GM23338 (cell line): ENCODE measurements around the gene CUX1. TPM values are rescaled to one million over a fixed set of nuclear protein-coding genes. Genes with fewer than 3 reads are reported as not detected.

Source experiments
- ATAC-seq: fragments of 200-7000 bp; cut with Tn5 transposase; 3 replicates; pipeline ENCODE4 v1.9.1; 2020
- DNase-seq: peaks from one replicate; pipeline ENCODE4 v3.0.0-alpha.2; 2015; ENCODE audit warnings: low spot score
- H2AFZ ChIP-seq: fragments of 200-600 bp; sonication (generic); 2 replicates; pipeline ENCODE4 v1.8.0; 2016; ENCODE audit warnings: antibody characterized with exemption, mild to moderate bottlenecking, moderate library complexity
- H3F3A ChIP-seq: fragments of 200-600 bp; sonication (generic); replicated peaks from 2 replicates; pipeline ENCODE4 v1.8.0; 2017; ENCODE audit warnings: antibody characterized with exemption, mixed run types, low read depth
- H3K27ac ChIP-seq: fragments of 200-600 bp; sonication (generic); 2 replicates; pipeline ENCODE4 v1.6.1; 2016; ENCODE audit warnings: low read depth
- H3K27me3 ChIP-seq: fragments of 200-600 bp; sonication (generic); 2 replicates; pipeline ENCODE4 v1.8.0; 2016; ENCODE audit warnings: mild to moderate bottlenecking, mixed run types, moderate library complexity; ENCODE audit not compliant: insufficient read depth
- H3K36me3 ChIP-seq: fragments of 200-600 bp; sonication (generic); 2 replicates; pipeline ENCODE4 v1.8.0; 2016; ENCODE audit warnings: mild to moderate bottlenecking; ENCODE audit not compliant: insufficient read depth
- H3K4me1 ChIP-seq: fragments of 200-600 bp; sonication (generic); 2 replicates; pipeline ENCODE4 v1.8.0; 2016; ENCODE audit warnings: mild to moderate bottlenecking, moderate library complexity; ENCODE audit not compliant: insufficient read depth
- H3K4me2 ChIP-seq: fragments of 200-600 bp; sonication (generic); 2 replicates; pipeline ENCODE4 v1.7.1; 2017; ENCODE audit warnings: mixed run types
- H3K4me3 ChIP-seq: fragments of 200-600 bp; sonication (generic); 2 replicates; pipeline ENCODE4 v1.6.1; 2016; ENCODE audit warnings: mixed run types
- H3K79me2 ChIP-seq: fragments of 200-600 bp; sonication (generic); replicated peaks from 2 replicates; pipeline ENCODE4 v1.8.0; 2017; ENCODE audit warnings: mild to moderate bottlenecking; ENCODE audit not compliant: insufficient read depth
- H3K9me2 ChIP-seq: fragments of 200-600 bp; sonication (generic); 2 replicates; pipeline ENCODE4 v1.8.0; 2017; ENCODE audit not compliant: insufficient read depth
- H4K20me1 ChIP-seq: fragments of 200-600 bp; sonication (generic); replicated peaks from 2 replicates; pipeline ENCODE4 v1.8.0; 2017; ENCODE audit warnings: mild to moderate bottlenecking; ENCODE audit not compliant: insufficient read depth
- H3K27ac Mint-ChIP-seq: 2 replicates; pipeline ENCODE4 v1.8.0; 2020; ENCODE audit warnings: inconsistent platforms, mild to moderate bottlenecking, moderate library complexity, mixed read lengths
- H3K27me3 Mint-ChIP-seq: 3 replicates; pipeline ENCODE4 v1.8.0; 2022; ENCODE audit warnings: low read depth, mild to moderate bottlenecking, moderate library complexity, mixed read lengths, inconsistent platforms; ENCODE audit not compliant: insufficient read depth, poor library complexity
- H3K36me3 Mint-ChIP-seq: 3 replicates; pipeline ENCODE4 v1.8.0; 2021; ENCODE audit warnings: low read depth, mild to moderate bottlenecking, inconsistent platforms, moderate library complexity, mixed read lengths
- H3K4me1 Mint-ChIP-seq: 3 replicates; pipeline ENCODE4 v1.8.0; 2020; ENCODE audit warnings: mild to moderate bottlenecking, inconsistent platforms, mixed read lengths
- H3K4me3 Mint-ChIP-seq: 3 replicates; pipeline ENCODE4 v1.8.0; 2021; ENCODE audit warnings: moderate library complexity, mild to moderate bottlenecking, inconsistent platforms, mixed read lengths
- H3K9me3 Mint-ChIP-seq: 3 replicates; pipeline ENCODE4 v1.8.0; 2020; ENCODE audit warnings: moderate library complexity, mild to moderate bottlenecking, inconsistent platforms, mixed read lengths
- EZH2 ChIP-seq: fragments of 200-600 bp; sonication (generic); IDR thresholded peaks from one replicate; pipeline ENCODE4 v1.8.0; 2017; ENCODE audit warnings: antibody characterized with exemption, mild to moderate bottlenecking, low read depth; ENCODE audit not compliant: unreplicated experiment
- ZNF114 ChIP-seq: fragments of 250-450 bp; sonication (Bioruptor Pico); IDR thresholded peaks from 2 replicates; pipeline ENCODE4 v1.5.0; 2020; ENCODE audit warnings: mild to moderate bottlenecking, moderate library complexity
- polyA plus RNA-seq: library from polyadenylated mRNA; unstranded; fragments of >200 nt; fragmentation: Nextera tagmentation; extraction: Ambion mirVana; gene quantifications from 2 replicates; pipeline ENCODE4 v1.2.1, GENCODE V29; 2016
- total RNA-seq: library from RNA; depleted of rRNA; stranded (reverse); fragments of >200 nt; shearing (Covaris generic); gene quantifications from 2 replicates; pipeline ENCODE4 v1.2.3, GENCODE V29; 2014
- TF ChIP-seq, protein P1 (sequence below): fragments of 250-450 bp; sonication (Bioruptor Pico); IDR thresholded peaks from 2 replicates; pipeline ENCODE4 v1.5.0; 2020; ENCODE audit warnings: mild to moderate bottlenecking, moderate library complexity
- TF ChIP-seq, protein P2 (sequence below): IDR thresholded peaks from 2 replicates; pipeline ENCODE4 v1.6.1; 2016; ENCODE audit warnings: antibody characterized with exemption
- TF ChIP-seq, protein P3 (sequence below): IDR thresholded peaks from one replicate; pipeline ENCODE4 v1.6.1; 2018; ENCODE audit warnings: antibody characterized with exemption; ENCODE audit not compliant: unreplicated experiment

The CUX1 gene
- total and polyA plus RNA-seq, 2 experiments from 2014 or later, result 49.9 to 64.0 TPM

DNA sequence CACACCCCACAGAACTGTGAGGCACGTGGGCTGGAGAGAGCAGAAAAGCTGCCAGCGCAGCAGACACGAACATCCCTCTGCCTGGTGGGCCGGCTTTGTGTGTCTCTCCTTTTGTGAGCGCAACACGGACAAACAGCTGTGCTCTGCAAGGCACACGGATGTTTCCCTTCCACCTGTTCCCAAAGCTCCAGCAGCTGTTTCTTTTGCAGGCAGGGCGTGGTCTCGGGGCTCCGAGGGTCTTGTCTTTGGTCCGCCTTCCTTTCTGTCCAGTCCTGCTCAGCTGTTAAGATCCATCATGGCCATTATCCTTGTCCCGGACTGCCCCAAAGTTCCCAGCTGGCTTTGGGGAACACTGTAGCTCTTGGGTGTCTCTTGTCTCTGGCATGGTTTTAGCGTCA, 436.5 kb downstream of the CUX1 start:
- no peak overlapping the region for H3K27ac Mint-ChIP-seq
- no peak overlapping the region for H2AFZ ChIP-seq
- H3K4me3 ChIP-seq, result no peak overlapping the region
- H4K20me1 ChIP-seq, result 0 out of 2 replicates have a peak, but pooled peaks cover 3% of the 10 kb centered on the region
- no peaks in the 10 kb centered on the region for H3K79me2 ChIP-seq
- H3K9me2 ChIP-seq, result no peaks in the 10 kb centered on the region
- H3K9me3 Mint-ChIP-seq, result no peaks in the 10 kb centered on the region
- peaks cover 11% of the 10 kb centered on the region for H3K36me3 Mint-ChIP-seq
- H3K27ac ChIP-seq, result no peak overlapping the region
- peaks cover 13% of the 10 kb centered on the region; the same call in 1 of the 2 replicates for H3K4me1 ChIP-seq
- DNase-seq (no peak), ATAC-seq (no peak)
- peaks cover 8% of the 10 kb centered on the region; the same call in 1 of the 2 replicates for H3K36me3 ChIP-seq
- H3K4me3 Mint-ChIP-seq, result no peak overlapping the region
- H3F3A ChIP-seq, result peaks cover 15% of the 10 kb centered on the region; the same call in 1 of the 2 replicates
- peaks cover 24% of the 10 kb centered on the region for H3K27me3 Mint-ChIP-seq
- H3K27me3 ChIP-seq, result no peaks in the 10 kb centered on the region
- H3K4me1 Mint-ChIP-seq, result peaks cover 16% of the 10 kb centered on the region
- TF ChIP-seq, protein P1, sequence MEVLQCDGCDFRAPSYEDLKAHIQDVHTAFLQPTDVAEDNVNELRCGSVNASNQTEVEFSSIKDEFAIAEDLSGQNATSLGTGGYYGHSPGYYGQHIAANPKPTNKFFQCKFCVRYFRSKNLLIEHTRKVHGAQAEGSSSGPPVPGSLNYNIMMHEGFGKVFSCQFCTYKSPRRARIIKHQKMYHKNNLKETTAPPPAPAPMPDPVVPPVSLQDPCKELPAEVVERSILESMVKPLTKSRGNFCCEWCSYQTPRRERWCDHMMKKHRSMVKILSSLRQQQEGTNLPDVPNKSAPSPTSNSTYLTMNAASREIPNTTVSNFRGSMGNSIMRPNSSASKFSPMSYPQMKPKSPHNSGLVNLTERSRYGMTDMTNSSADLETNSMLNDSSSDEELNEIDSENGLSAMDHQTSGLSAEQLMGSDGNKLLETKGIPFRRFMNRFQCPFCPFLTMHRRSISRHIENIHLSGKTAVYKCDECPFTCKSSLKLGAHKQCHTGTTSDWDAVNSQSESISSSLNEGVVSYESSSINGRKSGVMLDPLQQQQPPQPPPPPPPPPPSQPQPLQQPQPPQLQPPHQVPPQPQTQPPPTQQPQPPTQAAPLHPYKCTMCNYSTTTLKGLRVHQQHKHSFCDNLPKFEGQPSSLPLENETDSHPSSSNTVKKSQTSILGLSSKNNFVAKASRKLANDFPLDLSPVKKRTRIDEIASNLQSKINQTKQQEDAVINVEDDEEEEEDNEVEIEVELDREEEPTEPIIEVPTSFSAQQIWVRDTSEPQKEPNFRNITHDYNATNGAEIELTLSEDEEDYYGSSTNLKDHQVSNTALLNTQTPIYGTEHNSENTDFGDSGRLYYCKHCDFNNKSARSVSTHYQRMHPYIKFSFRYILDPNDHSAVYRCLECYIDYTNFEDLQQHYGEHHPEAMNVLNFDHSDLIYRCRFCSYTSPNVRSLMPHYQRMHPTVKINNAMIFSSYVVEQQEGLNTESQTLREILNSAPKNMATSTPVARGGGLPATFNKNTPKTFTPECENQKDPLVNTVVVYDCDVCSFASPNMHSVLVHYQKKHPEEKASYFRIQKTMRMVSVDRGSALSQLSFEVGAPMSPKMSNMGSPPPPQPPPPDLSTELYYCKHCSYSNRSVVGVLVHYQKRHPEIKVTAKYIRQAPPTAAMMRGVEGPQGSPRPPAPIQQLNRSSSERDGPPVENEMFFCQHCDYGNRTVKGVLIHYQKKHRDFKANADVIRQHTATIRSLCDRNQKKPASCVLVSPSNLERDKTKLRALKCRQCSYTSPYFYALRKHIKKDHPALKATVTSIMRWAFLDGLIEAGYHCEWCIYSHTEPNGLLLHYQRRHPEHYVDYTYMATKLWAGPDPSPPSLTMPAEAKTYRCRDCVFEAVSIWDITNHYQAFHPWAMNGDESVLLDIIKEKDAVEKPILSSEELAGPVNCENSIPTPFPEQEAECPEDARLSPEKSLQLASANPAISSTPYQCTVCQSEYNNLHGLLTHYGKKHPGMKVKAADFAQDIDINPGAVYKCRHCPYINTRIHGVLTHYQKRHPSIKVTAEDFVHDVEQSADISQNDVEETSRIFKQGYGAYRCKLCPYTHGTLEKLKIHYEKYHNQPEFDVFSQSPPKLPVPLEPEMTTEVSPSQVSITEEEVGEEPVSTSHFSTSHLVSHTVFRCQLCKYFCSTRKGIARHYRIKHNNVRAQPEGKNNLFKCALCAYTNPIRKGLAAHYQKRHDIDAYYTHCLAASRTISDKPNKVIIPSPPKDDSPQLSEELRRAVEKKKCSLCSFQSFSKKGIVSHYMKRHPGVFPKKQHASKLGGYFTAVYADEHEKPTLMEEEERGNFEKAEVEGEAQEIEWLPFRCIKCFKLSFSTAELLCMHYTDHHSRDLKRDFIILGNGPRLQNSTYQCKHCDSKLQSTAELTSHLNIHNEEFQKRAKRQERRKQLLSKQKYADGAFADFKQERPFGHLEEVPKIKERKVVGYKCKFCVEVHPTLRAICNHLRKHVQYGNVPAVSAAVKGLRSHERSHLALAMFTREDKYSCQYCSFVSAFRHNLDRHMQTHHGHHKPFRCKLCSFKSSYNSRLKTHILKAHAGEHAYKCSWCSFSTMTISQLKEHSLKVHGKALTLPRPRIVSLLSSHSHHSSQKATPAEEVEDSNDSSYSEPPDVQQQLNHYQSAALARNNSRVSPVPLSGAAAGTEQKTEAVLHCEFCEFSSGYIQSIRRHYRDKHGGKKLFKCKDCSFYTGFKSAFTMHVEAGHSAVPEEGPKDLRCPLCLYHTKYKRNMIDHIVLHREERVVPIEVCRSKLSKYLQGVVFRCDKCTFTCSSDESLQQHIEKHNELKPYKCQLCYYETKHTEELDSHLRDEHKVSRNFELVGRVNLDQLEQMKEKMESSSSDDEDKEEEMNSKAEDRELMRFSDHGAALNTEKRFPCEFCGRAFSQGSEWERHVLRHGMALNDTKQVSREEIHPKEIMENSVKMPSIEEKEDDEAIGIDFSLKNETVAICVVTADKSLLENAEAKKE (CRISPR knock-in tag), result no peak
- TF ChIP-seq, protein P2, sequence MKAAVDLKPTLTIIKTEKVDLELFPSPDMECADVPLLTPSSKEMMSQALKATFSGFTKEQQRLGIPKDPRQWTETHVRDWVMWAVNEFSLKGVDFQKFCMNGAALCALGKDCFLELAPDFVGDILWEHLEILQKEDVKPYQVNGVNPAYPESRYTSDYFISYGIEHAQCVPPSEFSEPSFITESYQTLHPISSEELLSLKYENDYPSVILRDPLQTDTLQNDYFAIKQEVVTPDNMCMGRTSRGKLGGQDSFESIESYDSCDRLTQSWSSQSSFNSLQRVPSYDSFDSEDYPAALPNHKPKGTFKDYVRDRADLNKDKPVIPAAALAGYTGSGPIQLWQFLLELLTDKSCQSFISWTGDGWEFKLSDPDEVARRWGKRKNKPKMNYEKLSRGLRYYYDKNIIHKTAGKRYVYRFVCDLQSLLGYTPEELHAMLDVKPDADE, result no peak
- TF ChIP-seq EZH2 (no peak), ZNF114 (no peak)
- TF ChIP-seq, protein P3, sequence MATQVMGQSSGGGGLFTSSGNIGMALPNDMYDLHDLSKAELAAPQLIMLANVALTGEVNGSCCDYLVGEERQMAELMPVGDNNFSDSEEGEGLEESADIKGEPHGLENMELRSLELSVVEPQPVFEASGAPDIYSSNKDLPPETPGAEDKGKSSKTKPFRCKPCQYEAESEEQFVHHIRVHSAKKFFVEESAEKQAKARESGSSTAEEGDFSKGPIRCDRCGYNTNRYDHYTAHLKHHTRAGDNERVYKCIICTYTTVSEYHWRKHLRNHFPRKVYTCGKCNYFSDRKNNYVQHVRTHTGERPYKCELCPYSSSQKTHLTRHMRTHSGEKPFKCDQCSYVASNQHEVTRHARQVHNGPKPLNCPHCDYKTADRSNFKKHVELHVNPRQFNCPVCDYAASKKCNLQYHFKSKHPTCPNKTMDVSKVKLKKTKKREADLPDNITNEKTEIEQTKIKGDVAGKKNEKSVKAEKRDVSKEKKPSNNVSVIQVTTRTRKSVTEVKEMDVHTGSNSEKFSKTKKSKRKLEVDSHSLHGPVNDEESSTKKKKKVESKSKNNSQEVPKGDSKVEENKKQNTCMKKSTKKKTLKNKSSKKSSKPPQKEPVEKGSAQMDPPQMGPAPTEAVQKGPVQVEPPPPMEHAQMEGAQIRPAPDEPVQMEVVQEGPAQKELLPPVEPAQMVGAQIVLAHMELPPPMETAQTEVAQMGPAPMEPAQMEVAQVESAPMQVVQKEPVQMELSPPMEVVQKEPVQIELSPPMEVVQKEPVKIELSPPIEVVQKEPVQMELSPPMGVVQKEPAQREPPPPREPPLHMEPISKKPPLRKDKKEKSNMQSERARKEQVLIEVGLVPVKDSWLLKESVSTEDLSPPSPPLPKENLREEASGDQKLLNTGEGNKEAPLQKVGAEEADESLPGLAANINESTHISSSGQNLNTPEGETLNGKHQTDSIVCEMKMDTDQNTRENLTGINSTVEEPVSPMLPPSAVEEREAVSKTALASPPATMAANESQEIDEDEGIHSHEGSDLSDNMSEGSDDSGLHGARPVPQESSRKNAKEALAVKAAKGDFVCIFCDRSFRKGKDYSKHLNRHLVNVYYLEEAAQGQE, result no peak
- H3K4me2 ChIP-seq, result no peak overlapping the region
